H1 (cell line): ENCODE measurements around the gene HSPA12A. TPM values are rescaled to one million over a fixed set of nuclear protein-coding genes. Genes with fewer than 3 reads are reported as not detected.

ENCODE experiments used
- NRF1 ChIP-seq: IDR thresholded peaks from 2 replicates; pipeline ENCODE4 v1.6.1; 2011; ENCODE audit warnings: mild to moderate bottlenecking, low read depth, low read length, improper control_type of control experiment
- RAD21 ChIP-seq, 2 experiments: IDR thresholded peaks in 1 of 2; conservative IDR thresholded peaks in 1 of 2; 2 replicates each; pipeline ENCODE4 v1.6.1; 2011; ENCODE audit warnings: low read depth in 2 of 2, low read length in 2 of 2, improper control_type of control experiment in 1 of 2, inconsistent platforms in 1 of 2, mild to moderate bottlenecking in 1 of 2, moderate library complexity in 1 of 2
- RBBP5 ChIP-seq: IDR thresholded peaks from 2 replicates; pipeline ENCODE4 v1.7.1; 2012; ENCODE audit warnings: low read depth, mild to moderate bottlenecking, inconsistent platforms, low read length, moderate library complexity, borderline replicate concordance
- SP2 ChIP-seq: IDR thresholded peaks from 2 replicates; pipeline ENCODE4 v1.6.1; 2012; ENCODE audit warnings: mild to moderate bottlenecking, low read length, inconsistent platforms
- SP4 ChIP-seq: IDR thresholded peaks from 2 replicates; pipeline ENCODE4 v1.6.1; 2012; ENCODE audit warnings: low read length, inconsistent platforms
- polyA plus RNA-seq, 7 experiments: library from polyadenylated mRNA; depleted of rRNA in 3 of 7; stranded (reverse) in 5 of 7; unstranded in 2 of 7; fragments of >200 nt in 5 of 7; fragments of 200-250 nt in 2 of 7; gene quantifications; 1 replicate in 5 of 7; 2 replicates in 1 of 7; 4 replicates in 1 of 7; pipeline versions ENCODE4 v1.2.1 to v1.2.3, GENCODE V29; 2011 to 2013; ENCODE audit warnings: missing spikeins in 2 of 7, mixed read lengths in 2 of 7
- total RNA-seq: library from RNA; stranded (reverse); fragmentation: NEBNext Ultra II Directional; extraction: Animal tissue kit (Norgen Biotek cat#: 25700); gene quantifications from 2 replicates; pipeline ENCODE4 v1.2.1, GENCODE V29; 2021

Gene HSPA12A
- total and polyA plus RNA-seq, 2 of the 8 experiments (the other 6 are each of a cell fraction or from before 2014, with no cell fraction given): 3.1 to 6.9 TPM

DNA sequence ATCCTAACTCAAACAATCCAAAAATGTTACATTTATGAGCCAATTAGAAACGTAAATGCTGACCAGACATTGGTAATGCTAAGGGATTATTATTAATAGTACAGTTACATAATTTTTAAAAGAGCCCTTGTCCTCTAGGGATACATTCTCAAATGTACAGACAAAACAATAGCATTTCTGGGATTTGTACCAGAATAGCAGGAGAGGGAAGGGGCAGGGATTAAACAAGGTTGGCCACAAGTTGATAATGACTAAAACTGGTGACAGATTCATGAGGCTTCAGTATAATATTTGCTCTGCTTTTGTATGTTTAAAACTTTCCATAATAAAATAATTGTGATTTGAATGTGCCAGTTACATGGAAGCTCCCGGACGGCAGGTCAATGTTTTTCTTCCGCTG is 27.0 kb downstream of the HSPA12A start (continued):
- TF ChIP-seq RBBP5 (no peak), NRF1 (no peak), RAD21 (IDR thresholded peaks at IDR 0.05 in 1 of 2, conservative IDR thresholded peaks at IDR 0.05 in 1 of 2; ENCODE audit: low read depth in 2 of 2, low read length in 2 of 2) (no peak), SP4 (no peak), SP2 (no peak)
